ENCODE results near the gene LCP2.

The LCP2 gene

DNA sequence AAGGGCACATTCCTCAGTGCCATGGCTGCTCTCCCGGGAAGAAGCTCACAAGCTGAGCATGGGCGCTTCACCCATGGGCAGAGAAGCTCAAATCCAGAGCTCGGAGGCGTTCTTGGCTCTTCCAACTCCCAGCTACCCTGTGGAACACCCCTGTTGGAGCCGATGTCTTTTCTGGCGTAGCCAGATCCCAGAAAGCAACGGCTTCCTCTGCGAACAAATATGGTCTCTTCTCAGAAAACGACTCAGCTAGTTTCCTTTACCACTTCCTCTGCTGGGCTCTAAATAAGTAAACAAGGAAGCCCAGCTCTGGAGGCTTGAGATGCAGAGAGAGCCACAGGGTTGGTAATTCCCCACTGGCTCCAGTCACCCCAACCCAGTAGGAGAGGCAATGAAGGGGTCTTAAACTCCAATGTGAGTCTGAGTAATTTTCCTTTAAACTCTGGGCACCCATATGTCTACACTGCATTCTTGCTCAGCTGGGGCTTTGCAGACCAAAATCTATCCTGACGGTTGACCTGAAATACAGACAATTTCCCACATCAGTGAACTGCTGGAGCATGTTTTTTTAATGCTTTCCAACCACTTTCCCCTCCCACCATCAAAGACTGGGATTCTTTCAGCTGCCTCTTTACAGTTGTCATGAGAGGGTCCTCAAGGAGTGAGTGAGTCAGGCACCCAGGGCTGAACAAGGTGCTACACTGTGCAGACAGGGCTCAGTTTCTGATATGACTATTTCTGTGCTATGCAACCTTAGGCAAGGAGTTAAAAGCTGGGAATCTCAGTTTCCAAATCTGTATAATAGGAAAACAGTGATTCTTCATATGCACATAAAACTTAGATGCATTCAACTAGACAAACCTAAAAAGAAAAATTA lies at the start of gene LCP2:
TSS of gene LCP2 (minus strand) at position 189 of the 874 bp plus-strand sequence. CDS start at position 23, 166 bp downstream.
- H3K27ac Mint-ChIP-seq = peak within 1 kb of the TSS; percentile 99
- peaks cover 56% of the 10 kb centered on the region for H3K36me3 Mint-ChIP-seq
- peaks cover 68% of the 10 kb centered on the region for H3K4me1 Mint-ChIP-seq
- ATAC-seq (peak; percentile 85), DNase-seq (ENCODE audit: low spot score in 2 of 2) (no peak)
- H3K4me3 Mint-ChIP-seq = peak within 1 kb of the TSS; percentile 97
- H3K9me3 Mint-ChIP-seq = no peaks in the 10 kb centered on the region

DNA sequence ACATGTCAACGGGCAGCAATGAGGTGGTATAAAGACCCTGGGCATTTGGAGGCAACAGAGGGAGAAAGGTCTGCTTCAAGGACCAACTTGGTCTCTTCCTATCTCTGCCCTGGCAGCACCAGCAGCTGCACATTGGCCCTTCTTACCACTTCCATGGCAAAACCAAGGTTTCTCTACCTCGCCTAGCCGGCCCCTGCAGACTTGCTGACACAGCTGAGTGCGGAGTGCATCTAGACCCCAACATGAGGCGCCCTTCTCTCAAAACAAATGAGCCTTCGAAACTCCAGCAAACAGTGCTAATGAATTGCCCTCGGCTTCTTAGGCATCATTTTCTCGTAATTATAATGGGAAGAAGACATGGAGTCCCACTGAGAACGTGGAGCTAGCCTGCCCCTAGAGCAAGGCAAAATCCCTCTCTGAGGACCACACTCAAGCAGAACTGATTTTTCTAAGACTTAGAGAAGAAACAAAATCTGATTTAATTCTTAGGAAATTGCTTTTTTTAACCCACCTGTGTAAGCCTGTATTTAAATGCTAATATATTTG lies 49.5 kb upstream of the LCP2 start:
- Mint-ChIP-seq H3K4me3 (no peak overlapping the region), H3K4me1 (peaks cover 6% of the 10 kb centered on the region), H3K27ac (no peak overlapping the region), H3K36me3 (no peaks in the 10 kb centered on the region), H3K9me3 (no peaks in the 10 kb centered on the region)
- DNase-seq (ENCODE audit: low spot score in 2 of 2) (no peak), ATAC-seq (no peak)

DNA sequence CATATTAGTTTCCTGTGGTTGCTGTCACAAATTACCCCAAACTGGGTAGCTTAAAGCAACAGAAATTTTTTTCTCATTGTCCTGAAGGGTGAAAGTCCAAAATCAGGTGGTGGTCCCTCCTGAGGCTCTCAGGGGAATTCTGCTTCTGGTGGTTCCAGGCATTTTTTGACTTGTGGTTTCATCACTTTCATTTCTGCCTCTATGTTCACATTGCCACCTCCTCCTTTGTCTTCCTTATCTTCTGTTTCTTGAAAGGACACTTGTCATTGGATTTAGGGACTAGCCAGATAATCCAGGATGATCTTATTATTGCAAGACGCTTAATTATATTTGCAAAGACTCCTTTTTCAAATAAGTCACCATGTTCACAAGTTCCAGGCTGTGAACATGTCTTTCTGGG lies 48.4 kb upstream of the LCP2 start:
- ATAC-seq (no peak), DNase-seq (ENCODE audit: low spot score in 2 of 2) (no peak)
- Mint-ChIP-seq H3K36me3 (no peaks in the 10 kb centered on the region), H3K4me3 (no peak overlapping the region), H3K4me1 (peaks cover 6% of the 10 kb centered on the region), H3K27ac (no peak overlapping the region), H3K9me3 (no peaks in the 10 kb centered on the region)

DNA sequence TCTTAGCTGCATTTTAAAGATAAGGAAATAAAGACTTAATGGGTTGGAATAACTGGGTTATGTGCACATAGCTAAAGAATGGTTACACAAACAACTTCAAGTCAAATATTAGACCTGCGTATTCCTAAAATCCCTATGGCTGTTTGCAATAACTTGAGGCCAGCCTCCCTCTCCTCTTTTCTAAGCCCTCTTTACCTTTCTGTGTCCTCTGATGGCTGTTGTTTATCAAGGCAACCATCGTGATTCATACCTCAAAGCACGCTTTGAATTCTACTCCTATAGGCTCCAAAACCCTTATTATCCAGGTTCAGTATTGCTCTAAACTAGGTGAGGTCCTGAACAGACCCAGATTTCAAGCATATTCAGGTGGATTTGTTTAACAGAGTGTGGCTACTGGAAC lies 45.6 kb upstream of the LCP2 start:
- no peak overlapping the region for H3K4me3 Mint-ChIP-seq
- H3K36me3 Mint-ChIP-seq = no peaks in the 10 kb centered on the region
- no peak for DNase-seq (ENCODE audit: low spot score in 2 of 2)
- no peaks in the 10 kb centered on the region for H3K9me3 Mint-ChIP-seq
- H3K4me1 Mint-ChIP-seq = peaks cover 9% of the 10 kb centered on the region
- no peak overlapping the region for H3K27ac Mint-ChIP-seq
- ATAC-seq = no peak

DNA sequence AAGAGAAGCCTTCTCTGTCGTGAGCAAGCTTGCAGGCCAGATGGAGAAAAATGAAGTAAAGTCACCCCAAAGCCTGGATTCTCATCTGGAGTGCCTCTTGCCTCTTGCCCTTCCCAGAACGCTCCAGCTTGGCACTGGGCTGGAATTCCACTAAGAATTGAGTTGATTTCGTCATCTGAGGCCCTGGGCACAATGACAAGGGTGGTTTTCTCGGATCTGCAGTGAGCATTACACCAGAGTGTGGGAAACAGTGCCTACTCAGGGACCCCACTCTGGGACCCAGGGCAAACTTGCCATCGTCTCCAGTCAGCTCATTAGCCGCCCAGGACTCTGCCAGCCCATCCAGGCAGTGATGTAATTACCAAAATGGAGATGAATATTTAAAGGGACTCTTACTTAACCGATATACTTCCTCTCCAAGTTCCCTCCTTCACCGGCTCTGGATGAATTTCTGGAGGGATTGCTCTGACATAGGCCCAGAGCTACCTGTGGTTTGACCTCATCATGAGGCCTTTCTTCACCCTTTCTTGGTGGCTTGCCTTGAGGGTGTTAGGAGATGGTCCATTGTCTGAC lies 44.7 kb upstream of the LCP2 start:
- H3K4me3 Mint-ChIP-seq = no peak overlapping the region
- no peak overlapping the region for H3K27ac Mint-ChIP-seq
- no peaks in the 10 kb centered on the region for H3K9me3 Mint-ChIP-seq
- H3K36me3 Mint-ChIP-seq = no peaks in the 10 kb centered on the region
- ATAC-seq (no peak), DNase-seq (ENCODE audit: low spot score in 2 of 2) (no peak)
- peaks cover 12% of the 10 kb centered on the region for H3K4me1 Mint-ChIP-seq

DNA sequence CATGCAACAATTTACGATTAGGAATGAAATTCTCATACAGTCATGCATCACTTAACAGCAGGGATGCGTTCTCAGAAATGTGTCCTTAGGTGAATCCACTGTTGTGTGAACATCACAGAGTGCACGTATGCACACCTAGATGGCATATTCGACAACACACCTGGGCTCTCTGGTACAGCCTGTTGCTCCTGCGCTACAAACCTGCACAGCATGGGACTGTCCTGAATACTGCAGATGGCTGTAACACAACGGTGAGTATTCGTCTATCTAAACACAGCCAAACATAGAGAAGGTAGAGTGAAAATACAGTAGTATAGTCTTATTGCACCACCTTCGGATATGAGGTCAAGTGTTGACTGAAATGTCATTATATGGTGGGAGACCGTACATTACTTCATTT lies 44.0 kb upstream of the LCP2 start:
- H3K4me3 Mint-ChIP-seq = no peak overlapping the region
- no peaks in the 10 kb centered on the region for H3K36me3 Mint-ChIP-seq
- no peak overlapping the region for H3K27ac Mint-ChIP-seq

DNA sequence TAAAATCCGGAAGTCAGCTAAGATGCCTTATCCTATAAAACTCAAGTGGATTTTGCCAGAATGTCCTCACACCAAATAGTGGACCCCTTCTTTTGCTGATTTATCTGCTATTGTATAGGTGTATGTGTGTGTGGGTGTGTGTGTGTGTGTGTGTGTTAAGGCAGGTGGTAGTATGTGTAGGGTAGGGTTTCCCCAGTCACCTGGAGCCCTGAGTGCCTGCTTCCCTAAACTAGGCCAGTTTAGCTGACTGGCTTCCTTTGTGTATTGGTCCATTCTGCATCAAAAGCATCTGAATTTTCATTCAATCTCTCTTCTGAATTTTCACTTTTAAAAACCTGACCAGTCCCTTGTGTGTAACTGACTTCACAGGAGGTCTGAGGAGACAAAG lies 42.2 kb upstream of the LCP2 start:
- Mint-ChIP-seq H3K4me1 (peaks cover 31% of the 10 kb centered on the region), H3K27ac (no peak overlapping the region), H3K9me3 (no peaks in the 10 kb centered on the region), H3K36me3 (no peaks in the 10 kb centered on the region), H3K4me3 (no peak overlapping the region)
- ATAC-seq (no peak), DNase-seq (ENCODE audit: low spot score in 2 of 2) (no peak)

More for the DNA sequence above, 44.0 kb upstream of the LCP2 start:
- ATAC-seq = no peak
- Mint-ChIP-seq H3K9me3 (no peaks in the 10 kb centered on the region), H3K4me1 (peaks cover 19% of the 10 kb centered on the region)
- DNase-seq (ENCODE audit: low spot score in 2 of 2) = no peak

DNA sequence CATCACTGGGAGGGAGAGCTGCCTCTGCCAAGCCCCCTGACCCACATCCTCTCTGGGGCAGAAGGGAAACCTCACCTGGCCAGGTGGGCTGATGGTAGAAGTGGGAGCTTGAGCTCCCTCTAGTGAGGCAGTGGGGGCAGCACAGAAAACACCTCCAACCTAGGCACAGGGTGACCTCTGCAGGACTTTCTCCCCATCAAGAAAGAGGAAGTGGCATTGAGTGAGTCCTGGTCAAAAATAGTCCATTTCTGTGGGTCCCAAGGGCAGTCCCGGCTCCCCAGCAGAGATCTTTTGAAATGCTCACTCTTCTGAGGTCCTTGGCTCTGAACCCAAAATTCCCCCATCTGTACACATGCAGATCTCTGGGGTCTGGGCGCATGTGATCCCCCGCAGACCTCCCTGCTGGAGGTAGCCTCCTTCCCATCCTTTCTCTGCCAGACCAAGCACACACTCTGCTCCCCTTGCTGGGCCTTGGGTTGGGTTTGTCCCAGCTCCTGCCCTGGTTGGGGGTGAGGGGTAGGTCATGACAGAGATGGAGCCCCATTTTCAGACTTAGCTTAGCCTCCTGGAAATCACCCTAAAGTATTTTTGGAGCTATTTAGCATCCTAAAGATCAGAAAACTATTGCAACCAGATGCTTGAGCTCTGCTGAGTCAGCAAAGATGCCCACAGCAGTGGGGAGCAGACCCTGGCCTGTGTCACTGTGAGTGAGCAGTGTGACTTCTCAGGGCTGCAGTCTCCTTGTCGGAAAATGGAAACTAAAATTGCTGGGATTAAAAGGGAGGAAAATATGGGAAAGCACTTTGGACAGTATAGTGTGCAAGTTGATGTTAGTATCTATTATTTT lies 41.6 kb upstream of the LCP2 start:
- DNase-seq (ENCODE audit: low spot score in 2 of 2) = peak; percentile 34 to 78
- Mint-ChIP-seq H3K27ac (no peak overlapping the region), H3K4me1 (peaks cover 31% of the 10 kb centered on the region), H3K9me3 (no peaks in the 10 kb centered on the region), H3K4me3 (no peak overlapping the region), H3K36me3 (no peaks in the 10 kb centered on the region)
- ATAC-seq = peak; percentile 80

DNA sequence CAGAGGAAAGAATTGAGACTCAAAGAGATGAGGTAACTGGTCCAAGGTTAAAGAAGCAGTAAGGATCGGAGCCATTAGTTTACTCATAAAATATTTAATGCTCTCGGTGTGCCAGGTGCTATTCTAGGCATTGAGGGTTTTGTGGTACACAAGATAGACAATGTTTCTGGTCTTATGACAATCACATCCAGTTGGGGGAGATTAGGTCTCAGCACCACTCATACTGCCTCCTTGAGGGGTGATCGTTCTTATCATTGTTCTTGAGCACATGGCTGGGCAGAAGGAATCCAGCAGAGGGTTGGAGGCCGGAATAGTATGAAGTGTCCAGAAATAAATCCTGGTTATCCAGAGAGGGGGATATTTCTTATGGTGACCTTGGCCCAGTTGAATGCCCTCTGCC lies 40.7 kb upstream of the LCP2 start:
- Mint-ChIP-seq H3K4me1 (peaks cover 31% of the 10 kb centered on the region), H3K4me3 (no peak overlapping the region), H3K27ac (no peak overlapping the region), H3K9me3 (no peaks in the 10 kb centered on the region), H3K36me3 (no peaks in the 10 kb centered on the region)
- no peak for ATAC-seq
- DNase-seq (ENCODE audit: low spot score in 2 of 2) = no peak

DNA sequence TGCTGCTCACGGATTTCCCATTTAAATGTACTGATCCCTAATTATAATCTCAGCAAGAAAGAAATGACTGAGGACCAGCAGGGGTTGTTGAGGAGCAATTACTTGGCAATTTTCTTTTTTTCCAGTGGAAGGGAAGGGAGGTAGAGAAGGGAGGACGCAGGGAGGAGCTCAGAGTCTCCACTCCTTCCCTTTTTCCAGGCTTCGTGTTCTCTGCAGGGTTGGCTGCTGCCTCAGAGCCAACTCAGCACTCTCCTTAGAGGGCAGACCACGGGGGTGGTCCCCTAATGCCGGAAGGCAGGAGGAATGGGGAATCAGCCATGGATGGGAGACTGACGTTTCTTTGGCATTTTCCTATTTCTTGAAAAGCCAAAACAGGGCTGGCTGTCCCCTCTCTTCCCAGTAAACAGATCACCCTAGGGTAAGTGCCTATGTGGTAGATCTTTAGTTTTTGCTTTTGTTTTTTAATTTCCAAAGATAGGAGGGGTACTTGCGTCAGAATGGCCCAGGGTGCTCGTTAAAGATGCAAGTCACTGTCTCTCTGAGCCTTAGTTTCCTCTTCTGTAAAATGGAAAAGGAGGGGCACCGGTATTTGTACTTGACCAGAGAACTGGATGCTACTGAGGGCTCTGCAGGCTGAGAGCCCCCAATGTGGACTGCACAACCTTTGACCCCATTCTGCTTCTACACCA lies 39.6 kb upstream of the LCP2 start:
- Mint-ChIP-seq H3K9me3 (no peaks in the 10 kb centered on the region), H3K4me3 (no peak overlapping the region), H3K4me1 (peaks cover 31% of the 10 kb centered on the region), H3K27ac (peak overlapping the region; percentile 93), H3K36me3 (no peaks in the 10 kb centered on the region)
- ATAC-seq (no peak), DNase-seq (ENCODE audit: low spot score in 2 of 2) (no peak)

DNA sequence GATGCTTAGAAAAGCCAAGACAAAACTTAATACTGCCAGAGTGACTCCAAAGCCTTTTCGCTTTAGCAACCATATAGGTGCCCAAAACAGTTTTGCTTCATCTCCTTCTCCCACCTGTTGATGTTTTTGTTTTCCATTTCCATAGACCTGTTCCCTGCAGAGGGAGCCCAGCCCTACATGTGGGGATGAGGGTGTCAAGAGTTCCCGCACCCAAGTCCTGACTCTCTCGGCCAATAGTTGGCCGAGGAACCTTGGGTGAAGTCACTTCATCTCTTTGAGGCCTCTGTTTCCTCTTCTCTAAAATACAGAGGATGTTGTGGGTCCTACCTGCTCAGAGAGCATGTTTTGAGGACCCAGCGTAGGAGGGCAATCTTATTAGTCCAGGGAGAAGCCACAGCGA lies 38.5 kb upstream of the LCP2 start:
- ATAC-seq = no peak
- Mint-ChIP-seq H3K27ac (peak overlapping the region; percentile 93), H3K4me1 (peaks cover 31% of the 10 kb centered on the region), H3K36me3 (peaks cover 7% of the 10 kb centered on the region), H3K4me3 (no peak overlapping the region), H3K9me3 (no peaks in the 10 kb centered on the region)
- no peak for DNase-seq (ENCODE audit: low spot score in 2 of 2)

DNA sequence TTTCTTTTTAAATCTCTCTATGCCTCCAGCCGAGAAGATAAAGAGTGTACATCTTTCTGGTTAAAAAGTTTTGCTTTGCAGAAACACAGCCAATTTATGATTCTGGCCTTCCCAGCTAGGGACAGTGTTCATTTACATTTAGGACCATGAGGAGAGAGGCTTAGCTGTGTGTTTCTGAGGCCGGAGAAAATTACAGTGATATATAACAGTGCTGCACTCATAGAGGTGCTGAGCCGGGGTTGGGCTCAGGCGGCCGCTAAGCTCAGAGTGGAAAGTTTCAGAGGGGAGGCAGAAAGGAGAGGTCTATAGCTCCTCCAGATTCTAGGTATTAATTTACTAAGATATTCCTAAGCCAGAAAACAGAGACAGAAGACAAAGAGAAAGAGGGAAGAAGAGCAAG lies 37.0 kb upstream of the LCP2 start:
- no peak for ATAC-seq
- DNase-seq (ENCODE audit: low spot score in 2 of 2) = no peak
- H3K36me3 Mint-ChIP-seq = peaks cover 11% of the 10 kb centered on the region
- no peaks in the 10 kb centered on the region for H3K9me3 Mint-ChIP-seq
- peak overlapping the region; percentile 93 for H3K27ac Mint-ChIP-seq
- peaks cover 31% of the 10 kb centered on the region for H3K4me1 Mint-ChIP-seq
- H3K4me3 Mint-ChIP-seq = no peak overlapping the region

DNA sequence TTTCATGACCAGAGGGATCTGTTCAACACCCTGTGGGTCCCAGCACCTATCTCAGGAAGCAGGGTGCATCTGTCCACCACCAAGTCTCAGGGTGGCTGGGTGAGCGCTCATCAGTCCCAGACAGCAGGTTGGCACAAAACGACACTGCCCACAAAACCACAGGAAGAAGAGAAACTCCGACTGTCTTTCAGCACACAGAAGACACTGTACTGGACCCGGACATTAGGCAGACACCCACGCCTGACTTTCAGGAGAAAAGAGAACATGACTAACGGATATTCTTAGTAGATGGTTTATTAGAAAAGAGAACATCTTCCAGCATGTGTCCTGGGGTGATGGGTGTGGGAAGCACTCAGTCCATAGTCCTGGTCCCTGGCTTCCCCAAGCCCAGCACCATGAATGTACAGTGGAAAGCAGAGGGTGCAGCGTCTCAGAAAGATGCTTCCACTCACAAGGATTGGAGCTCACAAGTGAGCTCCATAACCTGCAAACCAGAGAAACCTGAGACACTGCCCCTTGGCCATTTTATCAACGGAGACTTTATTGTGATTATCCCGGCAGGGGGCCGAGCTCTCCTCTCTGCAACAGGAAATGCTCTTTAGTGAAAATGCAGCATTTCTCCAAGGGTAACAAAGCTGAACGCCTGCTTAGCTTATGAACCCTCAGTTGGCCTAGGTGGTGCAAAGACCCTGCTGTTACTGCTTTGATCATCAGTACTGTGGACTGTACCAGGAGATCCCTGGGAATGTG lies 35.8 kb upstream of the LCP2 start:
- Mint-ChIP-seq H3K4me3 (no peak overlapping the region), H3K27ac (peak overlapping the region; percentile 93), H3K4me1 (peaks cover 24% of the 10 kb centered on the region), H3K36me3 (peaks cover 11% of the 10 kb centered on the region), H3K9me3 (no peaks in the 10 kb centered on the region)
- DNase-seq (ENCODE audit: low spot score in 2 of 2) (peak; percentile 41 to 86), ATAC-seq (peak; percentile 75)

DNA sequence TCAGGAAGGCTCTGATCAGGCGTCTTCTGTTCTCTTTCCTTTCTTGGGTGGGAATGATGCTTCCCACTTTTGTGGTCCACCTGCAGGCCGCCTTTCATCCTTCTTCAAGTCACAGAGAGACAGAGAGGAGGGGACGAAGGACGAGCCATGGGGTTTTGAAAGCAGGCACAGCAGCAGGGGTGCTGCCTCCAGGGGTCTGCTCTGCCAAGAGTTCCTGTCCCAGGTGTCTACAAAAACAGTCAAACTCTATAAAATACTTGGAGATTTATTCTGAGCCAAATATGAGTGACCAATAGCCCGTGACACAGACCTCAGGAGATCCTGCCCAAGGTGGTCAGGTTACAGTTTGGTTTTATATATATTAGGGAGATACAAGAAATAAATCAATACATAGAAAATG lies 34.5 kb upstream of the LCP2 start:
- H3K4me1 Mint-ChIP-seq = peaks cover 17% of the 10 kb centered on the region
- ATAC-seq = no peak
- no peak overlapping the region for H3K27ac Mint-ChIP-seq
- no peaks in the 10 kb centered on the region for H3K9me3 Mint-ChIP-seq
- peaks cover 11% of the 10 kb centered on the region for H3K36me3 Mint-ChIP-seq
- no peak for DNase-seq (ENCODE audit: low spot score in 2 of 2)
- H3K4me3 Mint-ChIP-seq = no peak overlapping the region
